Endothelial cell of umbilical vein (primary cell): Measurements from ENCODE around the gene OSBPL10.

Experiments
- POLR2A ChIP-seq: IDR thresholded peaks from 2 replicates; pipeline ENCODE4 v1.6.1; 2012; ENCODE audit warnings: low read depth, mild to moderate bottlenecking, control low read depth, low read length
- TF ChIP-seq, protein P1 (sequence below), 2 donors: IDR thresholded peaks; 1 replicate in 1 of 2; 2 replicates in 1 of 2; pipeline ENCODE4 v1.5.1; 2011; ENCODE audit warnings: low read length in 2 of 2, mild to moderate bottlenecking in 2 of 2, moderate library complexity in 2 of 2, control low read depth in 1 of 2, inconsistent platforms in 1 of 2, low read depth in 1 of 2; ENCODE audit not compliant: insufficient read depth in 1 of 2; ENCODE audit errors: extremely low read depth in 1 of 2

DNA sequence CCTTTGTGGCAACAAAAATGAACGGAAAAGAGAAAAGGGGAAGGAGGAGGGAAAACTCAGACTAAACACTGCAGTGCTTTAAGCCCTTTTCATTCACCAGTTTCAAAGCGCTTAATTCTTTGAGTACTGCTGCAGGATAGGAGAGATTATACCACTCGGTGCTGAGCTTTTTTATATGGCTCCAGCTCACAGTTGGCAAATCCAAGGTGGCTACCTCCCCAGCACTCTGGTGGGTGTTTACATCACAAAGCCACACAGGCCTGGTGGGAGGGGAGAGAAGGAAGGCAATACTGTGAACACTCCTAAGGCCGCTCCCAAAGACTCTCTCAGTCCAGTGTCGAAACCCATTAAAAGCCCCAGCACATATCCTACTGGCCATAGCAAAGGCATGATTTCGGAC lies 256.9 kb downstream of the OSBPL10 start:
- TF ChIP-seq, protein P1, sequence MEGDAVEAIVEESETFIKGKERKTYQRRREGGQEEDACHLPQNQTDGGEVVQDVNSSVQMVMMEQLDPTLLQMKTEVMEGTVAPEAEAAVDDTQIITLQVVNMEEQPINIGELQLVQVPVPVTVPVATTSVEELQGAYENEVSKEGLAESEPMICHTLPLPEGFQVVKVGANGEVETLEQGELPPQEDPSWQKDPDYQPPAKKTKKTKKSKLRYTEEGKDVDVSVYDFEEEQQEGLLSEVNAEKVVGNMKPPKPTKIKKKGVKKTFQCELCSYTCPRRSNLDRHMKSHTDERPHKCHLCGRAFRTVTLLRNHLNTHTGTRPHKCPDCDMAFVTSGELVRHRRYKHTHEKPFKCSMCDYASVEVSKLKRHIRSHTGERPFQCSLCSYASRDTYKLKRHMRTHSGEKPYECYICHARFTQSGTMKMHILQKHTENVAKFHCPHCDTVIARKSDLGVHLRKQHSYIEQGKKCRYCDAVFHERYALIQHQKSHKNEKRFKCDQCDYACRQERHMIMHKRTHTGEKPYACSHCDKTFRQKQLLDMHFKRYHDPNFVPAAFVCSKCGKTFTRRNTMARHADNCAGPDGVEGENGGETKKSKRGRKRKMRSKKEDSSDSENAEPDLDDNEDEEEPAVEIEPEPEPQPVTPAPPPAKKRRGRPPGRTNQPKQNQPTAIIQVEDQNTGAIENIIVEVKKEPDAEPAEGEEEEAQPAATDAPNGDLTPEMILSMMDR (IDR thresholded peaks at IDR 0.05; ENCODE audit: extremely low read depth in 1 of 2, insufficient read depth in 1 of 2, low read depth in 1 of 2, low read length in 2 of 2): no peak
- no peak for TF ChIP-seq POLR2A
